Measurements from ENCODE around the gene SELL. TPM values are rescaled to one million over a fixed set of nuclear protein-coding genes. Genes with fewer than 3 reads are reported as not detected.

Gene SELL
- total and polyA plus RNA-seq, 10 of the 15 experiments (the other 5 are each of a cell fraction or from before 2014, with no cell fraction given): 31.8 to 66.0 (median 50.9) TPM

DNA sequence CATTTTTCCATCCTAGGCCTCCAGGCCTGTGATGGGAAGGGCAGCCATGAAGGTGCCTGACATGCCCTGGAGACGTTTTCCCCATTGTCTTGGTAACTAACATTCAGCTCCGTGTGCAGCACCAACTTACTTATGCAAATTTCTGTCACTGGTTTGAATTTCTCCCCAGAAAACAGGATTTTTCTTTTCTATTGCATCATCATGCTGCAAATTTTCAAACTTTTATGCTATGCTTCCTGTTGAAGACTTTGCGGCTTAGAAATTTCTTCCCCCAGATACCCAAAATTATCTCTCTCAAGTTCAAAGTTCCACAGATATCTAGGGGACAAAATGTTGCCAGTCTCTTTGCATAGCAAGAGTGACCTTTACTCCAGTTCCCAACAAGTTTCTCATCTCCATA is 47.6 kb upstream of the SELL start:
- in situ Hi-C loops (cut with MboI) (no loop called here), intact Hi-C loops (cut with micrococcal nuclease; ENCODE audit: unreplicated experiment) (no loop called here)
- Histone ChIP-seq H3K4me2 (ENCODE audit: control insufficient read depth, insufficient read depth) (no peak overlapping the region), H3K9ac (ENCODE audit: control insufficient read depth, insufficient read depth, low read length) (no peak overlapping the region), H3K27me3 (replicated peaks in 1 of 2; ENCODE audit: control insufficient read depth in 2 of 2, insufficient read depth in 2 of 2, low read length in 1 of 2) (no peaks in the 10 kb centered on the region; a peak in 2 of 4 replicates), H3K4me1 (ENCODE audit: control insufficient read depth, insufficient read depth, low read length) (no peaks in the 10 kb centered on the region), H3K27ac (ENCODE audit: control insufficient read depth, insufficient read depth) (no peak overlapping the region), H4K20me1 (ENCODE audit: control insufficient read depth, insufficient read depth) (no peaks in the 10 kb centered on the region), H3K9me3 (replicated peaks; ENCODE audit: control insufficient read depth, insufficient read depth, low read length) (peaks cover 2% of the 10 kb centered on the region; the same call in 1 of the 3 replicates), H3K4me3 (no peak overlapping the region), H3K79me2 (ENCODE audit: control insufficient read depth, insufficient read depth, low read length) (no peaks in the 10 kb centered on the region), H2AFZ (ENCODE audit: control insufficient read depth, low read depth, low read length) (no peak overlapping the region), H3K36me3 (ENCODE audit: control insufficient read depth in 2 of 2, insufficient read depth in 2 of 2, low read length in 1 of 2) (no peaks in the 10 kb centered on the region)
- DNase-seq (ENCODE audit: low read depth, low spot score): no peak
- ChIA-PET RAD21 (ENCODE audit: unreplicated experiment) (no interaction called here), SMC1A (ENCODE audit: uncharacterized antibody, unreplicated experiment) (no interaction called here), POLR2A (no interaction called here), CTCF (no interaction called here)
- WGBS (ENCODE audit: insufficient coverage, insufficient replicate concordance, low lambda C conversion rate, missing lambda C conversion rate): 46% methylated on average over 3 of the region's 3 CpGs
- no peak for FAIRE-seq
- BruUV-seq (replicated peaks): no TSS peak
- ATAC-seq: no peak
- TF ChIP-seq ZNF384 (IDR thresholded peaks at IDR 0.05; ENCODE audit: borderline replicate concordance, low read depth, low read length) (no peak), CBX3 (IDR thresholded peaks at IDR 0.05; ENCODE audit: borderline replicate concordance, low read depth) (no peak), SREBF1 (IDR thresholded peaks at IDR 0.05; ENCODE audit: low read length) (no peak), SPI1 (IDR thresholded peaks at IDR 0.05; ENCODE audit: borderline replicate concordance, insufficient read depth, low read depth, low read length) (no peak), BHLHE40 (IDR thresholded peaks at IDR 0.05; ENCODE audit: borderline replicate concordance in 1 of 2, low read depth in 2 of 2, low read length in 1 of 2) (no peak), RELA (IDR thresholded peaks at IDR 0.05; ENCODE audit: borderline replicate concordance, partially characterized antibody) (no peak), NFYA (IDR thresholded peaks at IDR 0.05; ENCODE audit: borderline replicate concordance, low read depth, low read length) (no peak), IRF4 (IDR thresholded peaks at IDR 0.05; ENCODE audit: low read depth, low read length) (no peak), POLR2AphosphoS5 (IDR thresholded peaks at IDR 0.05; ENCODE audit: low read length) (no peak), KAT2A (conservative IDR thresholded peaks at IDR 0.05; ENCODE audit: control insufficient read depth, low read depth, low read length) (no peak)
- TF ChIP-seq, protein P1, sequence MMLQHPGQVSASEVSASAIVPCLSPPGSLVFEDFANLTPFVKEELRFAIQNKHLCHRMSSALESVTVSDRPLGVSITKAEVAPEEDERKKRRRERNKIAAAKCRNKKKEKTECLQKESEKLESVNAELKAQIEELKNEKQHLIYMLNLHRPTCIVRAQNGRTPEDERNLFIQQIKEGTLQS (IDR thresholded peaks at IDR 0.05; ENCODE audit: borderline replicate concordance, extremely low read depth, low read depth, low read length): no peak
- TF ChIP-seq, protein P2, sequence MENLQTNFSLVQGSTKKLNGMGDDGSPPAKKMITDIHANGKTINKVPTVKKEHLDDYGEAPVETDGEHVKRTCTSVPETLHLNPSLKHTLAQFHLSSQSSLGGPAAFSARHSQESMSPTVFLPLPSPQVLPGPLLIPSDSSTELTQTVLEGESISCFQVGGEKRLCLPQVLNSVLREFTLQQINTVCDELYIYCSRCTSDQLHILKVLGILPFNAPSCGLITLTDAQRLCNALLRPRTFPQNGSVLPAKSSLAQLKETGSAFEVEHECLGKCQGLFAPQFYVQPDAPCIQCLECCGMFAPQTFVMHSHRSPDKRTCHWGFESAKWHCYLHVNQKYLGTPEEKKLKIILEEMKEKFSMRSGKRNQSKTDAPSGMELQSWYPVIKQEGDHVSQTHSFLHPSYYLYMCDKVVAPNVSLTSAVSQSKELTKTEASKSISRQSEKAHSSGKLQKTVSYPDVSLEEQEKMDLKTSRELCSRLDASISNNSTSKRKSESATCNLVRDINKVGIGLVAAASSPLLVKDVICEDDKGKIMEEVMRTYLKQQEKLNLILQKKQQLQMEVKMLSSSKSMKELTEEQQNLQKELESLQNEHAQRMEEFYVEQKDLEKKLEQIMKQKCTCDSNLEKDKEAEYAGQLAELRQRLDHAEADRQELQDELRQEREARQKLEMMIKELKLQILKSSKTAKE (IDR thresholded peaks at IDR 0.05; ENCODE audit: low read depth, poor library complexity, severe bottlenecking): no peak
- TF ChIP-seq, protein P3, sequence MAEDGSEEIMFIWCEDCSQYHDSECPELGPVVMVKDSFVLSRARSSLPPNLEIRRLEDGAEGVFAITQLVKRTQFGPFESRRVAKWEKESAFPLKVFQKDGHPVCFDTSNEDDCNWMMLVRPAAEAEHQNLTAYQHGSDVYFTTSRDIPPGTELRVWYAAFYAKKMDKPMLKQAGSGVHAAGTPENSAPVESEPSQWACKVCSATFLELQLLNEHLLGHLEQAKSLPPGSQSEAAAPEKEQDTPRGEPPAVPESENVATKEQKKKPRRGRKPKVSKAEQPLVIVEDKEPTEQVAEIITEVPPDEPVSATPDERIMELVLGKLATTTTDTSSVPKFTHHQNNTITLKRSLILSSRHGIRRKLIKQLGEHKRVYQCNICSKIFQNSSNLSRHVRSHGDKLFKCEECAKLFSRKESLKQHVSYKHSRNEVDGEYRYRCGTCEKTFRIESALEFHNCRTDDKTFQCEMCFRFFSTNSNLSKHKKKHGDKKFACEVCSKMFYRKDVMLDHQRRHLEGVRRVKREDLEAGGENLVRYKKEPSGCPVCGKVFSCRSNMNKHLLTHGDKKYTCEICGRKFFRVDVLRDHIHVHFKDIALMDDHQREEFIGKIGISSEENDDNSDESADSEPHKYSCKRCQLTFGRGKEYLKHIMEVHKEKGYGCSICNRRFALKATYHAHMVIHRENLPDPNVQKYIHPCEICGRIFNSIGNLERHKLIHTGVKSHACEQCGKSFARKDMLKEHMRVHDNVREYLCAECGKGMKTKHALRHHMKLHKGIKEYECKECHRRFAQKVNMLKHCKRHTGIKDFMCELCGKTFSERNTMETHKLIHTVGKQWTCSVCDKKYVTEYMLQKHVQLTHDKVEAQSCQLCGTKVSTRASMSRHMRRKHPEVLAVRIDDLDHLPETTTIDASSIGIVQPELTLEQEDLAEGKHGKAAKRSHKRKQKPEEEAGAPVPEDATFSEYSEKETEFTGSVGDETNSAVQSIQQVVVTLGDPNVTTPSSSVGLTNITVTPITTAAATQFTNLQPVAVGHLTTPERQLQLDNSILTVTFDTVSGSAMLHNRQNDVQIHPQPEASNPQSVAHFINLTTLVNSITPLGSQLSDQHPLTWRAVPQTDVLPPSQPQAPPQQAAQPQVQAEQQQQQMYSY (CRISPR knock-in tag; IDR thresholded peaks at IDR 0.05): no peak
- TF ChIP-seq, protein P4, sequence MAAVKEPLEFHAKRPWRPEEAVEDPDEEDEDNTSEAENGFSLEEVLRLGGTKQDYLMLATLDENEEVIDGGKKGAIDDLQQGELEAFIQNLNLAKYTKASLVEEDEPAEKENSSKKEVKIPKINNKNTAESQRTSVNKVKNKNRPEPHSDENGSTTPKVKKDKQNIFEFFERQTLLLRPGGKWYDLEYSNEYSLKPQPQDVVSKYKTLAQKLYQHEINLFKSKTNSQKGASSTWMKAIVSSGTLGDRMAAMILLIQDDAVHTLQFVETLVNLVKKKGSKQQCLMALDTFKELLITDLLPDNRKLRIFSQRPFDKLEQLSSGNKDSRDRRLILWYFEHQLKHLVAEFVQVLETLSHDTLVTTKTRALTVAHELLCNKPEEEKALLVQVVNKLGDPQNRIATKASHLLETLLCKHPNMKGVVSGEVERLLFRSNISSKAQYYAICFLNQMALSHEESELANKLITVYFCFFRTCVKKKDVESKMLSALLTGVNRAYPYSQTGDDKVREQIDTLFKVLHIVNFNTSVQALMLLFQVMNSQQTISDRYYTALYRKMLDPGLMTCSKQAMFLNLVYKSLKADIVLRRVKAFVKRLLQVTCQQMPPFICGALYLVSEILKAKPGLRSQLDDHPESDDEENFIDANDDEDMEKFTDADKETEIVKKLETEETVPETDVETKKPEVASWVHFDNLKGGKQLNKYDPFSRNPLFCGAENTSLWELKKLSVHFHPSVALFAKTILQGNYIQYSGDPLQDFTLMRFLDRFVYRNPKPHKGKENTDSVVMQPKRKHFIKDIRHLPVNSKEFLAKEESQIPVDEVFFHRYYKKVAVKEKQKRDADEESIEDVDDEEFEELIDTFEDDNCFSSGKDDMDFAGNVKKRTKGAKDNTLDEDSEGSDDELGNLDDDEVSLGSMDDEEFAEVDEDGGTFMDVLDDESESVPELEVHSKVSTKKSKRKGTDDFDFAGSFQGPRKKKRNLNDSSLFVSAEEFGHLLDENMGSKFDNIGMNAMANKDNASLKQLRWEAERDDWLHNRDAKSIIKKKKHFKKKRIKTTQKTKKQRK (IDR thresholded peaks at IDR 0.05; ENCODE audit: low read depth, low read length): no peak
- TF ChIP-seq, protein P5, sequence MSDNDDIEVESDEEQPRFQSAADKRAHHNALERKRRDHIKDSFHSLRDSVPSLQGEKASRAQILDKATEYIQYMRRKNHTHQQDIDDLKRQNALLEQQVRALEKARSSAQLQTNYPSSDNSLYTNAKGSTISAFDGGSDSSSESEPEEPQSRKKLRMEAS (IDR thresholded peaks at IDR 0.05; ENCODE audit: low read depth, low read length): no peak

Measured in GM12878 (cell line).